Cardiac septum (tissue), 1 donor: Measurements from ENCODE around the gene IGFL2. TPM values are rescaled to one million over a fixed set of nuclear protein-coding genes. Genes with fewer than 3 reads are reported as not detected.
"Not testable (repeated sequence)": the region's sequence is repeated elsewhere in the genome, so short reads cannot be mapped to it uniquely, and the experiment has no call there.

Experiments
- DNase-seq: peaks from one replicate; pipeline ENCODE4 v3.0.0-alpha.2; 2020; ENCODE audit warnings: low spot score
- intact Hi-C: fragments of 100-400 bp; cut with DNase I; formaldehyde crosslinking; loops from one replicate; pipeline ENCODE4 v1.14.0; 2022
- long read RNA-seq: library from polyadenylated mRNA; unstranded; transcript quantifications from one replicate; pipeline ENCODE4 v2.0.0, GENCODE V29; 2021
- total RNA-seq: library from RNA; stranded (reverse); fragmentation: NEBNext Ultra II Directional; extraction: Animal tissue kit (Norgen Biotek cat#: 25700); gene quantifications from one replicate; pipeline ENCODE4 v1.2.1, GENCODE V29; 2021
- donor health status: DM: no; HTN: no; CAD: no.

Gene IGFL2
- total RNA-seq = not detected
- long read RNA-seq = 0 reads

DNA sequence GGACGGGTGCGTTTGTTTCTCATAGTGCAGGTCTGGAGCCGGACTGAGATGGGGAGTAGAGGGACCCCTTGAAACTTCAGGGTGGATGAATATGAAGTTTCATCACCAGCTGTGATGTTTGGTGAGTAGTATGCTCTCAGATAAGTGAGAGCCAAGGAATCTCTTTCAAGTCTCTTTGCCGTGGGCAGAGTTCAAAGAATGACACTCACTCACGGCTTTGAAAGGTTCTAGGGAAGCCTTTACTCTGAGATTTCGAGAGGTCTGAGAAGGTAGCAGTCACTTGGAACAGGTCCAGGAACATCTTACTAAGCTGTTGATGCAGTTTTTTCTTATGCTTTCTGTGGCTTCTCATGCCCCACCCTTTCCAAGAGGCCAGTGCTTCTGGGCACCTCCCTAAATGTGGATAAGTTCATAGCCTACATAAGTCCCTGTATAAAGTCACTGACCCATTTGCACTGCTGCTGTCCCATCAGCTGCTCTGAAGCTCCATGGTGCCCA lies at the start of gene IGFL2:
IGFL2 (plus strand) TSS at position 448 of the 498 bp plus-strand sequence; CDS start at position 489, 41 bp downstream.
- no peak for DNase-seq
- intact Hi-C loops = no loop called here

DNA sequence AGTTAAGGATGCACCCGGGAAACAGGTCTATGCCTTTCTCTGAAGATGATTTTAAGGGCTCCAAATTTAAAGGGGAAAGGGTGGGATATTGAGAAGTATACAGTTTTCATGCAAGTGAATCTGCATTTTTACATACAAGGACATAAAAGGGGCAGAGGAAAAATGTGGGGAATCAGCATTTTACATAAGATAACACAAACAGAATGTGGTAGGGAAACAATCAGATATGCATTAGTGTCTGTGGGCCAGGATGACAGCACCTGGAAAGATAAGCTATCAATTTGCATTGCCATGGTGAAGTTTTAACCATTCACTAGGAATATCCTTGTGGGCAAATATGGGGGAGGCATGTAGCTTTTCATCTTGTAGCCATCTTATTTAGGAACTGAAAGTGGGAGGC lies 47.7 kb upstream of the IGFL2 start:
- intact Hi-C loops = no loop called here
- DNase-seq = no peak

DNA sequence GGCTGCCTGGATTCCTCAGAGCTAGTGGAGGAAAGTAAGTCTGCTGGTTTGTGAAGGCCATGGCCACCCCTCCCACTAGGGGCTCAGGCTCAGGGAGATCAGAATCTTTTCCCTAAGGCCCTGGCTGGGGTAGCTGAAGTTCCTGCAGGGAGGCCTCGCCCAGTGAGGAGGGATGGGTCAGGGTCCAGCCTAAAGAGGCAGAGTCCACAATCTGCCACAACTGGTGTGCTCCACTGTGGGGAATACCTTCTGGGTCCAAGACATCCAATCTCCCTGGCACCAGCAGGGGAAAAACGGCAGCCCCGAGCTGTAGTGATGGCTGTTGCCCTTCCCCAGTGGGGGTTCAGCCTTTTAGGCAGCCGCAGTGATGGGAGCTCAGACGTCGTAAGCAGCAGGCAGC lies 46.7 kb upstream of the IGFL2 start:
- intact Hi-C loops = no loop called here
- no peak for DNase-seq

DNA sequence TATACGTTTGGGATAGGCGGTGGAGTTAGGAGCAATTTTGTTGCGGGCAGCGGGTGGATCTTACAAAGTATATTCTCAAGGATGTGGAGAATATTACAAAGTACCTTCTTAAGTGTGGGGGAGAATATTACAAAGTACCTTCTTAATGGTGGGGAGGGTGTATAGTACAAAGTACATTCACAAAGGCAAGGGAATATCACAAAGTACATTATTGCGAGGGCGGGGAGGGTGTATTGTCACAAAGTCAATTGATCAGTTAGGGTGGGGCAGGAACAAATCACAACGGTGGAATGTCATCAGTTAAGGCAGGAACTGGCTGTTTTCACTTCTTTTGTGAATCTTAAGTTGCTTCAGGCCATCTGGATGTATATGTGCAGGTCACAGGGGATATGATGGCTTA lies 45.7 kb upstream of the IGFL2 start:
- intact Hi-C loops, DNase-seq: not testable (repeated sequence)

DNA sequence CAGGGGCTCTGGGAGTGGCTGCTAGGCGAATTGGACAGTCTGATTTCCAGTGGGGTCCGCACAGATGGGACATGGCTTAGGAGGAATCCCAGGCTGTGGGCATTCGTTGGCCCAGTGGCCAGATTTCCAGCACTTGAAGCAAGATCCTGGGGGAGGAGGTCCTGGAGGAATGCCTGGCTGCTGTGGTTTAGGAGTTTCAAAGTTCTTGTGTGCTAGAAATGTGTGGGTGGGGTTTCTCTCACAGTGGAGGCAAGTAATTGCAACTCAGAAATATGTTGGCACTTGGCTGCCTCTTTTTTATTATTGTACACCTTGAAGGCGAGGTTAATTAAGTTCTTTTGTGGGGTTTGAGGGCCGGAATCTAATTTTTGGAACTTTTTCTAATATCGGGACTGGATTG lies 40.7 kb upstream of the IGFL2 start:
- DNase-seq = no peak
- intact Hi-C loops = no loop called here

DNA sequence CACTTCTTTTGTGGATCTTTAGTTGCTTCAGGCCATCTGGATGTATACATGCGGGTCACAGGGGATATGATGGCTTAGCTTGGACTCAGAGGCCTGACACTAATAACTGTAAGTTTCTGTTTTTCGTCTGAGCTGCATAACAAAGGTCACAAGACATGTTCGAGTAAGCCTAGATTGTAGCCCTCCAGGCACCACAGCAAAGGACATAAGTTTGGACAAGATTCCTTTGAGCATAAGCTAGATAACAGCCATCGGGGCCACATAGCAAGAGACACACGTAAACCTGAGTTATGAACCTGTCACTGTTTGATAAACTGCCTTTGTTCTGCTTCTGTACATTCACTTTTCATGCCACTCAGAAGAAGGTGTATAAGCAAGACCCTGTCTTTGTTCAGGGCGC lies 38.2 kb upstream of the IGFL2 start:
- DNase-seq = no peak
- intact Hi-C loops = no loop called here

DNA sequence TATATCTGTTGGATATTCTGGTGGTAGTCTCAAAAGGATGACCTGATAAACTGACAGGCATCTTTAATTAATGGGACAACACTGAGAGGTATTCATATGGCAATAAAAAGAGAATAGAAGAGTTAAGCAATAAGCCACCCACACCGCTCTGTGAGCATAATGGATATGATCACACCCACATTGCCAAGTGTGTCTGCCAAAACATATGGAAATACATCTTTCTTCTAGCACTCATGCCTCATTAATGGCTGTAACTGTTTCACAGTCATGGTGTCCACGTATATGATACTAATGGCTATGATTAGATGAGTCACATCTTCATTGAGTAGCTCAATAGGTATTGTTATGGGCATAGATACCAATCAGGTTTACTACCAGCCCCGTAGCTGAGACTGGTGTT lies 36.7 kb upstream of the IGFL2 start:
- intact Hi-C loops = no loop called here
- DNase-seq = no peak

DNA sequence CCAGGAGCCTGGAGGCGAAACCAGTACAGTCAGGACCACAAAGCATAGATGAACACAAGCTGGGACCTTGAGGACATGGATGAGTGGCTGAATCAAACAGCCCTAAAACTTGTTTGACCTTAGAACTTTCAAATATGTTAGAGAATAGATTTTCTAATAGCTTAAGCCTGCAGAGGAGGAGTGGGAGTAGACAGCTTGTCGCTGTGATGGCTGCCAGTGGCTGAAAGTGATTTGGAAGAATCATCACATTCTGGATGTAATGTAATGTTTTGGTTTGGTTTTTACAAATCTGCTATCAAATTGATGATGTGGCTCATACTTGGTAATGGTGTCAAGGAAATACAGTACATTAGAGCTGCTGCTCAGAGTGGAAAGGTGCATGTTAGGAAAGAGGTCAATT lies 35.5 kb upstream of the IGFL2 start:
- intact Hi-C loops = no loop called here
- DNase-seq = no peak

DNA sequence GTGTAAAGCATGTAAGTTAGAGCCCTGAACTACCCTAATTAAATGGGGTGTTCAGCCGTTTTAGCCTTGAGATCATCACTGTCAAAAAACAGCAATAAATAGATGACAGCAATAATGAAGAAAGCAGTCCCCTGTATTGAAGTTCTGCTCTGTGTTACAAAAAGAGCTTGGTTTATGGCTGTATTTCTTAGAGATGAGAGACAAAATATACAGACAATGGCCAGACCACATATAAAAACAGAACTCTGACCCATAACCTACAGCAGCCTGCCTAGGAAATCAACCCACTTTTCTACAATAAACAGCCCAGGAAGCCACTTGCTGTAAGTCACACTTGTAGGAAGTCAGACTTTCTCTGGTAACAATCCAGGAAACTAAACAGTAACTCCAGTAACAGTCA lies 34.3 kb upstream of the IGFL2 start:
- no peak for DNase-seq
- intact Hi-C loops = no loop called here

DNA sequence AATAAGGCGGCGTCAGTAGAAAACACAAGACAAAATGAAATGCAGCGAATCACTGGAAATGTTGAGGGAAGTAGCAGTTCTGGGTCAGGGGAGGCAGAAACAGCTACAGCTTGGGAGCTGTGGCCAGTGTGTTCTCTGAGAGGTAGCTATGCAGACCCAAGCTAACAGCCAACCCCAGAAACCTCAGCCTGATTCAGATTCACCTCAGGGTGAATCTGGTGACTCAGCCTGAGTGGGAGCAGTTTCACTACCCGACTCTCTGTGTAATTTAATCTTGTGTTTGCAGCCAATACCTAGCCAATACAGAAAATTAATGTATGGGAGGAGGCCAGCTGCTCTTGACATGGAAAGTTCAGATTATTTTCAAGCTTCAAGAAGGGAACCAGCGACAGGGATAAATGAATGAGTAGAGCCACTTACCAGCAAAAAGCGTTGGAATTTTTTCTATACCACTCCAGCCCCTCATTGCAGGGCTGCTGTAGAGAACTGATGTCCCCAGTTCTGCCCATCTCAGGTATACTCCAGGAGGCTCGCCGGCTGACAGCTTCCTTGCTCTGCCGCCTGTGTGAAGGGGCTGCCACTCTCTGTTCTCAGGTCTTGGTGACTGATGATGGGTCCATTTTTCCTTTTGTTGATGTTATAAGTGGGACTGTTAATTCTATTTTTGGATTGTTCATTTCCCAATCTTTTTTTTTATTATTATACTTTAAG lies 32.5 kb upstream of the IGFL2 start:
- intact Hi-C loops = no loop called here
- no peak for DNase-seq

DNA sequence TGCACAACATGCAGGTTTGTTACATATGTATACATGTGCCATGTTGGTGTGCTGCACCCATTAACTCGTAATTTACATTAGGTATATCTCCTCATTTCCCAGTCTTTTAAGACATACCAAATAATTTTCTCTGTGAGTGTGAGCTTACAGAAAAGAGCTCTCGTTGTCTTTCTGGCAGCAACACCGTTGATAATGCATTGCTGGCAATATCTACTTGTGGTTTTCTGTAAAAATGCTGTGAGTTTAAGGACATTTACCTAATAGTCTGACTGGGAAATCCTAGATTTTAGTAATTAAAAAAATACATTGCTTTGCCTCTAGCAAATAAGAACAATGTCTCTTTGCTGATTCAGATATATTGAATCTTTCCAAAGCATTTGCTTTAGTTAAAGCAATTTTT lies 31.9 kb upstream of the IGFL2 start:
- no peak for DNase-seq
- intact Hi-C loops = no loop called here

DNA sequence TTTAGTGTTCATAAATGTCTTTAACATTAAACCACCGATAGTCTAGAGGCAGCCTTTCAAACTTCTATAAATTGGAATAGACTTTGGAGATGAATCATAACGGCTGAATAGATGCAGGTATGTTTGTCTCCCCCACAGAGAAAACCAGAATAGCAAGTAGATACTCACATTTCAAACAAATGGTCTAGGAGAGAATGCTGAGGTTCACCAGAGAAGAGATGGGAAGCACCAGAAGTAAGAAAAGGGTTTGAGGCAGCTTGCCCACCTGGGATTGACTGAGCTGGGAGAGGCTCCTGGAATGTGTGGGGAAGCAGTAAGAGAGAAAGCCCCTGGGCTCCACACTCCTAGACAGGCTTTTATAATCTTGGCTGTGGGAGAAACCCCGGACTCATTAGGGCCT lies 29.9 kb upstream of the IGFL2 start:
- intact Hi-C loops = no loop called here
- no peak for DNase-seq

DNA sequence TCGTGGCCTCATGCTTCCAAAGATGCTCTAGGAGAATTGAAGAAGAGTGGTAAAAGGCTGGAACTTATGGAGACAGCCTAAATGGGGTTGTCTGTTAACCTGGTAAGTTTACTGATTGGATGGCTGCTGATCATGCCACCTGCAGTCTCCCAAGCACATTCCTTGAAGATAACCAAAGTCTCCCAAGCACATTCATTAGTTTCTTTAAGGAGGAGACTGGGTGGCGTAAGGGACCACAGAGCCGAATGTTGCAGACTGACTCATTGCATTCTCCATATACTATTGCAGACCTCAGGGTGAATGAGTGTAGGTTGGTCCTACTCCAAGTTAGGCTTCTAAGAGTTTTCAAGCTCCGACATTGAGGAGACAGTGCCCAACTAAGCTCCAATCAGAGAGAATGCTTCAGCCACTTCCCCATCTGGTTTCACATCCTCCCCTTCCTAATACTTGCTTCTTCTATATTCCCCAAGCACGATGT lies 23.4 kb upstream of the IGFL2 start, which contains the start of gene IGFL3:
IGFL3 (minus strand) TSS at position 51 of the 478 bp plus-strand sequence; CDS start at position 12, 39 bp downstream.
- no peak for DNase-seq
- intact Hi-C loops = no loop called here

DNA sequence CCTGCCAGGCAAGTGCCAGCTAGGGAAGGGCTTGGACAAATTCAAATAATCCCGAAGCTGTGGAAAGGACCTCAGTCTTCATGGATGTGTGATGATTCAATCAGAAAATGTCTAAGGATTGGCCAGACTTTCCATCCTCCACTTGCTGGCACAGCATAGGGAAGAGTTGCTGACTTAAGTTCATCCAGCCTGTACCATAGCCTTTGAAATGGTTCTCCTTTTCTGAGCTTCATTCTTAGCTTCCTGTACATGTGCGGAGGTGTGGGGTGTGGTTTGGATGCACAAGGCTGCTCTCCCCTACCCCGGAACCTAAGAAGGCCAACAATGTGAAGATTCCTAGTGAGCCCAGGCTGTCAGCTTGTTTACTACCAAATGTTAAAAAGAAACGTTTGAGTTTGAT lies 22.6 kb upstream of the IGFL2 start:
- intact Hi-C loops = no loop called here
- DNase-seq = no peak

DNA sequence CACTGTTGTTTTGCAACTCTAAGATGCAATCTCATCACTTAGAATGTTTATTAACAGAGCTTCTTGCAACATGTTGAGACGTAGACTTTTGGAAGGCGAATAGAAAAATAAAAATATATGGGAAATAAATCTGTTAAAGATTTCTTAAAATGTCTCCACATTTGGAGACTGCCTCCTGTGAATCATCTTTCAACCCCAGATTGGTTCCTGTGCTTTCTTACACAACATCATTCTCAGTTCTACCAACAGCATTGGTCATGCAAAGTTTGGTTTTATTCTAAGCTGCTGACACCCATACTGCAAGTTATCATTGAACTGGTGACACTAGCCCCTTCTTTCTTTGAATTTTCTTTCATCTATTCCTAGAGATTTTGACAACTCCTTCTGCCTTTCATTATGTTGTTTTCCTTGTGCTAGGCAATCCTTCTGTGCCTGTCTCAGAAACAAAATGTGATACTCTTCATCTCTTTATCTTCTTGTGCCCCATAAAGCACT lies 21.9 kb upstream of the IGFL2 start:
- intact Hi-C loops = no loop called here
- no peak for DNase-seq

DNA sequence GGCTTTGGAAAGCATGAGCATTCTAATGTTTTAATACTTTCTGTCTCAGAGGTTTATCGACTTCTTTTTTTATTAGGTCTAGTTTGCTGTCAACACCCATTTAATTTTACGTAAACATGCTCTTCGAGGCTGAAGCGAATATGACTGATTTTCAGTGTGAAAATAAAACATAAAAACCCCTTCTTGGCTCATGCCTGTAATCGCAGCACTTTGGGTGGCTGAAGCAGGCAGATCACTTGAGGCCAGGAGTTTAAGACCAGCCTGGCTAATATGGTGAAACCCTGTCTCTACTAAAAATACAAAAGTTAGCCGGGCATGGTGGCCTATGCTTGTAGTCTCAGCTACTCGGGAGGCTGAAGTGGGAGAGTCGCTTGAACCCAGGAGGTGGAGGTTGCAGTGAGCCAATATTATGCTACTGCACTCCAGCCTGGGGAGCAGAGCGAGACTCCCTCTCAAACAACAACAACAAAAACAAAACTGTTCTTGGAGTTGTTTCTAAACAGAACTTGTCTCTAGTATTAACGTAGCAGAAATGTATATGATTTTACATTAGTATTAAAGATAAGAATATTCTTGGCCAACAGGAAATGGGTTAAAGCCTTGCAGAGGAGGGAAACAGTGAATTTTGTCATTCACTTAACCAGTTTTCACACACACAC lies 16.4 kb upstream of the IGFL2 start:
- DNase-seq = no peak
- intact Hi-C loops = no loop called here

DNA sequence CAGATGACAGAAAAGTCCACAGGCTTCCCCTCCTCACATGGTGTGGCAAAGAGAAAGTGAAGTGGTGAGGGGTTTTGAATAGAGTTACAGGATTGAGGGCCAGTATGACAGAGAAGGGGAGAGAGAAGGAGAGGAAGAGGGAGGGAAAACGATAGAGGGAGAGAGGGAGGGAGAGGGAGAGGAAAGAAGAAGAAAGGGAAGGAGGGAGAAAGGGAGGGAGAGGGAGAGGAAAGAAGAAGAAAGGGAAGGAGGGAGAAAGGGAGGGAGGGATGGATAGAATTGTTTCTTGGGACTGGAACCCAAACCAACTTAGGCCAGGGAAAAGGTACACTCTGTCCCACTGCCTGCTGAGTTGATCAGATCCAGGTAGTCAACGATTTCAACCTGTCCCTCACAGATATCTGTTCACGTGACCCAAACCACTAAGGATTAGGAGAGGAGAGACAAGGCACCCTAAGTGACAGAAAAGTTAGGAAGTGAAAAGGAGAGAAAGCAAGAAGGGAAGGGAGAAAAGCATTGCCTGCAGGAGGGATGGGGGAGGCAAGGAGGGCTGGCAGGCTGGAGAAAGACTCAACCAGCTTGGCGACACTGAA lies 15.4 kb upstream of the IGFL2 start:
- intact Hi-C loops = no loop called here
- DNase-seq = no peak

DNA sequence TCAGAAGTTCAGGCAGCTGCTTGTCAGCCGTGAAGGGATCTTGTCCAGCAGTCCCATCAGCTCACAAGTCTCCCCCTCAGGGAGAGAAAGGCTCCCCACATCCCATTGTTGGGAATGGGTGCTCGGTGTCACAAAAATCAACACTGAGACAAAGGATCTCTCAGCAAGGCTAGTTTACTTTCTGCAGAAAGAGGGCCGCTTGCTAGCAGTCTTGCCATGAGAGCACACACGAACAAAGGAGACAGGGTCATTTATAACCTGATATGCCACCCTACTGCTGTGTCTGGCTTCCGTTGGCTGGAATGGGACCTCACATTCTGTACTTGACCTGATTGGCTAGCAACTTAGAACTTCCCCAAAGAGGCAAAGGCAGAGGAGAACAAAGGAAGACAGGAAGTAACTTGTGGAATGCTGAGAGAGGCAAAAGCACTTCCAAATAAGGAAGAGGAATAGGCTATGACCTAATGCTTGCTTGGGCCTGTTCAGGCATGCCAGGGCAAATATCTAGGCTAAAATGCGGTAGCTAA lies 14.9 kb upstream of the IGFL2 start:
- intact Hi-C loops = no loop called here

DNA sequence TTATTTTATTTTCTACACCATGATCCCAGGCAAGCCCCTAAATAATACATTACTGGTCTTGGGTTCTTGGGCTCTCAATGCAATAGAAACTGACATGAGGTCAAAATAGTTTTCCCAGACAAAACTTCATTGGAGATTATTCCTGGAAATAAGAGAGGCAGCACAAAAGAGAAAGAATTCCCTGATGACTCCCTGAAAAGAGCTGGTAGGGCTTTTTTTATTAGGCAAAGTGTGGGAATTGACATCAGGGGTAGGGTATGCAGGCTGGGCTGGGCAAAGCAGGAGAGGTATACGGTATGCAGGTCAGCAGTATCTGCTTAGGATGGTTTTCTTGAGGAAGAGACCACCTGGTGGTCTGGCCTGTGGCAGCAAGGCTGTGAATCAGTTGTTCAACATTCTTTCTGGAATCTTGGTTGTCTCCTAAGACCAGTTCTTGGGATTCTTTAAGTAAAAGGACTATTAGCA lies 14.2 kb upstream of the IGFL2 start:
- intact Hi-C loops = no loop called here
- no peak for DNase-seq

More for the DNA sequence above, 14.9 kb upstream of the IGFL2 start:
- no peak for DNase-seq

DNA sequence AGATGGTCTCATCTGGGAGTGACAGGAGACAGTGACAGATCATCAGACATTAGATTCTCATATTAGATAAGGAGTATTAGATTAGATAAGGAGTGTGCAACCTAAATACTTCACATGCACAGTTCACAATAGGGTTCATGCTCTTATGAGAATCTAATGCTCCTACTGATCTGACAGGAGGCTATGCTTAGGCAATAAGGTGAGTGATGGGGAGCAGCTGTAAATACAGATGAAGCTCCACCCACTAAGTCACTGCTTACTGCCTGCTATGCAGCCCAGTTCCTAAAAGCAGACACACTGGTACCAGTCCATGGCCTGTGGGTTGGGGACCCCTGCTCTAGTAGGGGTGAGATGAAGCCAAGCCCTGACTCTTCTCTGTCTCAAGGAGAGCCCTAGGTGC lies 13.5 kb upstream of the IGFL2 start:
- DNase-seq = no peak
- intact Hi-C loops = no loop called here
